ENCODE data around the gene KRT32.
"Not testable (repeated sequence)": the region's sequence is repeated elsewhere in the genome, so short reads cannot be mapped to it uniquely, and the experiment has no call there.

Gene KRT32

DNA sequence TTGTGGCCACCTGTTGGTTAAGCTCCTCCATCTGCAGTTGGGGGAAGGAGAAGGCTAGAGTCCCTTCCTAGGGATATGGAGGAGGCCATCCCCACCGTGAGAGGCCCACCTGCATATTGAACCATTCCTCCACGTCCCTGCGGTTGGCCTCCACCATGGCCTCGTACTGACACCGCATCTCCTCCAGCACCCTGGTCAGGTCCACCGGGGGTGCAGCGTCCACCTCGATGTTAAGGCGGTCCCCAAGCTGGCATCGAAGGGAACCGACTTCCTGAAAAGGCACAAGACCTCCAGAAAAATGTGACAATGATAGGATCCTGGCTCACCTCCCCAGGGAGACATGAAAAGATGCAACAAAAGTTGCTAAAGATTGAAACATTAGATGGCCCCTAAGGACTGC is 3.0 kb downstream of the KRT32 start:
- DNase-seq (ENCODE audit: low spot score) = no peak

DNA sequence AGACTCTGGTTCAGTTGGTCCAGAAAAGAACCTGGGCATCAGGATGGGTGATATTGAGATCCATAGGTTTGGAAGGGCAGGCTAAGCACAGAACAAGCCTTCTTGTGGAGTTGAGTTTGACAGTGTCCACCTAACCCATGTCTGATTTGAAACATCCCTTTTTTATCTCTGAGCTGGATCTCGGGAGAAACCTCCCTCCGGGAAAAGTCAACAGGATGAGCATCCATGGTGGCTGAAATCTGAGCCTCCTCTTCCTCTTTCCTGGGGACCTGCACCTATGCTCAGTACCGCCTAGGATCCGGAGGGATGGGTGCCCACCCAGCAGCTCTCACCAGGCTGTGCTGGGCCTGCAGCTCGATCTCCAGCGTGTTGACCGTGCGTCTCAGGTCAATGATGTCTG is 3.4 kb downstream of the KRT32 start:
- DNase-seq (ENCODE audit: low spot score) = no peak

DNA sequence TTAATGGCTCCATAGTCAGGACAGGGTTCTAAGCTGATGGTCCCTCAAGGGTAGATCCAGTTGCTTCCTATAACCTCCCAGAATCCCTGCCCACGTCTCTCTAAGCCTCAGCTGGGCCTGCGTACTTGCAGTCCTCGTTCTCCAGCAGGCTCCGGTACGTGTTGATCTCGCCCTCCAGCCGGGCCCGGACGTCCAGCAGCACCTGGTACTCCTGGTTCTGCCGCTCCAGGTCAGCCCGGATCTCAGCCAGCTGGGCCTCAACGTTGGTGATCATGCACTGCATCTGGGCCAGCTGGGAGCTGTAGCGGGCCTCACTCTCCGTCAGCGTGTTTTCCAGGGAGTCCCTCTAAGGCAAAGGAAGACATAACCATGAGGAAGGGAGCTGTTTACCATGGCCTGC is 4.5 kb downstream of the KRT32 start:
- no peak for DNase-seq (ENCODE audit: low spot score)

DNA sequence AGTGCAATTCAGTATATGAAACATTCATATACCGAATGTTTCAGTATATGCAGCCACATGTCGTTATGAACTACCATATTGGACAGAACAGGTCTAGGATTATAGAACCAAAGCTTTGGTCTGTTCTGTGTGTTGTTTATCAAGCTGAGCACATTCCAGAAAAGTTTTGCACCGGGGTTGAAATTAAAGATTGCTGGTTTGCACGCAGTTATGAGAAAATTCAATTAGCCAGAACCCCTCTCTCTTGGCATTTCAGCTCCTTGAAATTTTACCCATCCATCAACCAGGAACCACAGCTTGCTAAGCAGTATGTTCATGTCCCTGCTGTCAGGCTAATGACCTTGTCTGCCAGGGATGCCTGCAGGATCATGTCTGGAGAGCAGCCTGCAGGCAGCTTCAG is 9.5 kb downstream of the KRT32 start:
- DNase-seq (ENCODE audit: low spot score) = no peak

DNA sequence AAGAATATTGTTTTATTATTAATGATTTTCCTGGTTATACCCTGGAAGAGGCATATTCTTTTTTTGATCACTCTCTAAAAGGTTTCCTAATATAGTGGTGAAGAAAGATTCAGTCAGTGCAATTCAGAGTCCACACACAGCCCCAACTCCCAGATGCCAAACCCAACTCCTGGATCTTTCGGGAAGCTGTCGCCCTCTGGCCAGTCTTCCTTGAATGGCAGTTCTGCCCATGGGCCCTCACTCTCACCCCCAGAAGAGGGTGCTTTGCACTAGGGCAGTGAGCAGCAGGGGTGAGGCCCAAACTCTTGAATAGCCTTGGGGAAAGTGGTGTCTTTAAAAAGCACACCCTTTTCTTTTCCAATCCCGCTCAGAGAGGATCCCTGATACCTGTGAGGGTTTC is 11.0 kb downstream of the KRT32 start:
- DNase-seq (ENCODE audit: low spot score) = no peak

DNA sequence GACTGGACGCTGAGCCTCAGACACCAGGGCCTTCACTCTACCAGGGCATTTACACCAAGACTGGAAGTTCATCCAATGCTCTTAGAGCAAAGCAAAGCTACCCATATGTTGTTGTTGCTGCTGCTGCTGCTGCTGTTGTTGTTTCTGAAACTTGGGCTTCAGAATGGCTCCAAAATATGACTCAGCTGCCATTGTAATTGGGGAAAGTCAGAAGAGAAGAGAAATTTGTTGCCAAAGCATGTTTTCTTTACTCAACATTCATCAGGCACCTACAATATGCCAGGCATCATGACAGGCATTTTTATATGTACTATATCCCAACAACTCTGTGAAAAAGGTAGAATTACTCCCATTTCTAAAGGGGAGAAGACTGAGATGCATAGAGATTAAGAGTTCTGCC is 11.9 kb downstream of the KRT32 start:
- no peak for DNase-seq (ENCODE audit: low spot score)

DNA sequence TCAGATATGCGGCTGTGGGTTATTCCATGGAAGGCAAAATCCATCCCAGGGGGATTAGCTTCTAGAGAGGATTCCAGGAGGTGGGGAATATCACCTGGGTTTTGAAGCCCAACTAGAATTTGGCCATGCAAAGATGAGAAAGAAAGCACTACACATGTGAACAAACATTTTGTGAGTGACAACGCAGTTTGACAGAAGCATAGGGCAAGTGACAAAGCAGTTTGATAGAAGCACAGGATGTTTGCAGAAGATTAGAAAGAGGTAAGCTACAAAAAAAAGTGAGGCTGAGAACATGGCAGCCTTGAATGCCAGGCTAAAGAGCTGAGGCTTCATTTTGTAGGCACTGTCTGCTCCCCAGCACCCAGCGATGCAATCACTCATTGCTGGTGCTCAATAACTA is 14.1 kb downstream of the KRT32 start:
- no peak for DNase-seq (ENCODE audit: low spot score)

DNA sequence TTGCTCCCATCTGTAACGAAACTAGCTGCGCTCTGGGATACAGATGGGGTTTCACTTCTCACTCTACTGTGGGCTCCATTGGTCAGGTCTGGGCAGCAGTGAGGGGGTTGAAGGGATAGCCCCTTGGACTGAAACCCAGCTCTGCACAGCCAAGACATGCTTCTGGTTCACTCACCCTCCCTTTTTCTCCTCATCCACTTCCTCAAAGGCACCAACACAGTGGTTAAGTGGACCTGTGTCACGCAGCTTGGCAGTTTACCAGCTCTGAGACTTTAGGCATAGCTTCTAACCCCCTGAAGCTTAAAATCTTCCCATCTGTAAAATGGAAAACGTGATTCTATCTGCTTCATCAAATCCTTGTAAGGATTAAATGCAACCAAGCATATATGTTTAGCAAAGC is 14.9 kb downstream of the KRT32 start:
- no peak for DNase-seq (ENCODE audit: low spot score)

DNA sequence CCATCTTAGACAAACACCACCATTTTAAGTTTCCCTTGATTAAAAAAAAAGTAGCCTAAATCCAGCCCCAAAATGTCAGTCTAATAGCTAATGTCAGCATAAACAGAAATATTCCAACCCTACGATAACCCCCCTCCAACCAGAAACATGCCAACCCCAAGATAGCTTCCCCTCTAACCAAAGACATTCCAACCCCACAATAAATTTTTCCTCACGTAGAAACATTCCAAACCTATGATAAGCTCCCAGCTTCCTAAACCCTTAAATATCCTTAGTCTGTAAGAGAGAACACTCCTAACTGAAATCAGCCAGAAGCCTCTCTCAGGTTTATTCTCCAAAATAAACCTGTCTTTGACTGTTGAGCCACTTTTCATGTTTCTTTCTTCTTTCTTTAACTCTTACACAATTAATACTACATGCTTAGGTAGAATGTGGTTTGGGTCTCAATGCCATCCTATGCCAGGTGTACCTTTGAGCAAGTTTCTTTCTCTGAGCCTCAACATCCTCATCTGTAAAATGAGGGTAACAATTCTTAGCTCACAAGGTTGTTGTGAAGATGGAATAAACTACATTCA is 15.9 kb downstream of the KRT32 start:
- no peak for DNase-seq (ENCODE audit: low spot score)

DNA sequence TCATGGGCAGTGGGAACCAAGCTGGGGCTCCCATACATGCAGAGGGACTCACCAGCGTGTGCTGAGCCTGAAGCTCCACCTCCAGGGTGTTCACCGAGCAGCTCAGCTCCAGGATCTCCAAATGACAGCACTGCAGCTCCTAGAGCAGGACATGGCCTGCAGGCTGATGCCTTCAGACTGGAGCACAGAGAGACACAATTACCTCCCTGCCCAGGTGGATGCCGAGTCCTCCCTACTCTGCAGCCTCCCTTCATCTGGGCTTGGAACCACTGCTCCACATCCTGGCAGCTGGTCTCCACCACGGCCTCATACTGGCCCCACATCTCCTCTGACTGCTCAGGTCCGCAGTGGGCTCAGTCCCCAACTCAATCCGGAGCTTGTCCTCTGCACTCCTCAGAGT is 18.2 kb downstream of the KRT32 start:
- DNase-seq (ENCODE audit: low spot score) = no peak

DNA sequence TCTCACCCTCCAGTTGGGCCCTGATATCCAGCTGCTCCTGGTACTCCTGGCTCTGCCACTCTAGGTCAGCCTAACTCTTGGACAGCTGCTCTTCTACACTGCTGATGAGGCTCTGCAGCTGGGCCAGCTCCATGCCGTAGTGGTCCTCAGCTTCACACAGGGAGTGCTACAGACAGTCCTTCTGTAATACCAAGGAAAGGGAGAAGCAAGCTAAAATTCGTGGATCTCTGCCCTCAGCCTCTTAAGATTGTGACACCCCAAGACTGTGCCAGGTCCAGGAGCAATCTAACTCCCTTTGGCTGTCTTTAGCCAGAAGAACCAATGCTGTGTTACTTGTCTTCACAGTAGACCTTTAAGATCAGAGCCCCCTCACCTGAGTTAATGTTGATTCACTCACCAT is 18.7 kb downstream of the KRT32 start:
- DNase-seq (ENCODE audit: low spot score) = no peak

DNA sequence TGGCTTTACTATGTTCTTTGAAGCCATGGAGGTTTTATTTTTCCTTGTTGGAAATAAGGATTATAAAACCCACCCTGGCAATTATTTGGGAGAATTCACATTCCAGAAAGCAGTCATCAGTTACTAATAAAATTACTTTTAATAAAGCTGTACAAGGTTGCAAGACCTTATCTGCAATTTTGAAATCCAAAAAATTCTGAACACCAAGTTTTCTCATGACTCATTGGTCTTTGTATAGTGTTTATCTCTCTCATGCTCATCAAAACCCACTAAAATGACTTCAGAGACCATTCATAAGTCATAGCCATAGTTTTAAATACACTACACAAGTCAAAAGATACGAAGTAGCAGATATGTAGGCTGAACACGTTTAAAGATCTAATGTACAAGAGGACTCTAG is 20.4 kb downstream of the KRT32 start:
- no peak for DNase-seq (ENCODE audit: low spot score)

DNA sequence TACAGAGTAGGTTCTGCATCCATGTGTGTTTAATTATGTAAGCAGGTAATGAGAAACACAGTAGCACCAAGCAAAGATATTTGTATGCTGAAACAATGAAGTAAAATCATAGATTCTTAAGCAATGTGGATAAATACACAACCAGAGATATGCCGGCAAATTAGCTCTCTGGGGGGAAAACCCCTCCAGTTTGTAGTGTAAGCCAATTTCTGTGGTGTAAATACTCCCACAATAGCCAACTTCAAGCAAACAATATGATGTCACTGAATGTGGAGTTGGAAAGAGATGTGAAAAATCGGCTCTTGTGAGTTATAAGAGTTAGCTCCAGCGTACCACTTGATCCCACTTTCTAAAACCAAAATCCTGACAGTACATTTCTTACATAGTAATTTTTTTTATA is 22.5 kb downstream of the KRT32 start:
- DNase-seq (ENCODE audit: low spot score) = no peak

DNA sequence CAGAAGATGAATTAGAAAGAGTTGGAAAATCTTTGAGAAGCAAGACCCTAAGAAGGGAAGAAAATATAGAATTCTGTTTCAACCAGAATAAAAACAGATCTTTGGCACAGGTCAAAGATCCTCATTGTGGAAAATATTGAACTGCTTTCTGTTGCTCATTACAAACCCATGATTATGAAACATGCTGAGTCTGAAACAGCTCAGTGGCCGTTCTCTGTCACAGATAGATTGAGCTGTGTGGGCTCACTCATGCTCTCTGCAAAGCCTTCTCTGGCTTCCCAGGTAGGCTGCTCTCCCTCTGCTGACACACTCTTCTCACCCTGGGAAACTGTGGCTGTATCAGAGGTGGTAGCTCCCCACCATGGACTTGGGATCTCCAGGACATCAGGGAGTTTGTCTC is 23.0 kb downstream of the KRT32 start:
- DNase-seq (ENCODE audit: low spot score) = no peak

DNA sequence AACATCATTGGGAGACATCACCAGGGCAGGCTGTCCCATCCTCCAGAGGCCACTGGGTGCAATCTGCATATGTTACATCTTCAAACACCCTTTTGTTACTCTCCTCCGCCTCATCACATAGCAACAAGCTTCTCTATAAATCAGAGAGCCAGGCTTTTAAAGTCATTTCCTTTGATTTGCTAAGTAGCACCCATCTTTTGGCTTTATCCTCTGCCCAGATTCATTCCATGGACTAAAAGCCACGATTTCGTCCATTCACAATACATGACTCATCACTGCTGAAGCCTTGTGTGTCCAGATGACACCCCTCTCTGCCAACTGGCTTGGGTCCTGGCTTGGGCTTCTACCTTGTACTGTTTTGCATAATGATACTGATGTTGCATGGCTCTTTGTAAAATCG is 24.4 kb downstream of the KRT32 start:
- DNase-seq (ENCODE audit: low spot score) = no peak

DNA sequence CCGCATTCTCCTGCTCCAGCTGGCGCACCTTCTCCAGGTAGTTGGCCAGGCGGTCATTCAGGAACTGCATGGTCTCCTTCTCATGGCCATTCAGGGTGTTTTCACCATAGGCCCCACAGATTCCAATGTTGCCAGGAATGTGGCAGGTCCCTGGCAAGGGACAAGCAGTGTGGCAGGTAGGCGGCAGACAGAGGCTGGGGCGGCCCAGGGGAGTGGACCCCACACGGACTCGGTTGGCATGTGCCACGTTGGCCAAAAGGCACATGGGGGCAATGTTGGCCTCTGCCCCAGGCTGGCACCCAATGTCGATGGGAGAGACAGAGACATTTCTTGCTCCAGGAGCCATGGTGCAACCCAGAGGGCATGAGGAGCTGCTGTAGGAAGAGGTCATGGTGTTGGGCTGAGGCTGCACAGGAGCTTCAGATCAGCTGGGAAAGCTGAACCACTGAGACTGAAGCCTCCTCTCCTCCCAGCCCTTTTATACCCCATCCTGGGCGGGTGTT is 26.6 kb downstream of the KRT32 start, which contains the start of gene KRT38:
KRT38 (minus strand) TSS at position 453 of the 503 bp plus-strand sequence; CDS start at position 391, 62 bp downstream.
- DNase-seq (ENCODE audit: low spot score) = no peak

DNA sequence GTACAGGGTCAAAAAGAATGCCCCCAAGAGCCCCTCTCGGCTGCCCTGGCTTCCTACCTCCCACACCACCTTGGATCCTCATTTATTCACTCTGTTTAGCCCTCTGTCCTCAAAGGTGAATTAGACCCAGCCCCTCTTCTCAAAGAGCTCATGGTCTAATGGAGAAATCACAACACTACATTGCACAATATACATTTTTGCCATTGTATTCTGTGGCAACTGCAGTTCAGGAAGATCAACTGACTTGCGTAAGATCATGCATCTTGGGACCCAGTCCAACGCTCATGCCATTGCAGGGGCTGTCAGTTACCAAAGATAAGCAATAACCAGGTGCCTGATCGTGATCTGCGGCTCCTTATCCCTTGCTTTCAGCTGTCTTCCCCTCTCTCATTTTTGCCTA is 27.8 kb downstream of the KRT32 start:
- no peak for DNase-seq (ENCODE audit: low spot score)

DNA sequence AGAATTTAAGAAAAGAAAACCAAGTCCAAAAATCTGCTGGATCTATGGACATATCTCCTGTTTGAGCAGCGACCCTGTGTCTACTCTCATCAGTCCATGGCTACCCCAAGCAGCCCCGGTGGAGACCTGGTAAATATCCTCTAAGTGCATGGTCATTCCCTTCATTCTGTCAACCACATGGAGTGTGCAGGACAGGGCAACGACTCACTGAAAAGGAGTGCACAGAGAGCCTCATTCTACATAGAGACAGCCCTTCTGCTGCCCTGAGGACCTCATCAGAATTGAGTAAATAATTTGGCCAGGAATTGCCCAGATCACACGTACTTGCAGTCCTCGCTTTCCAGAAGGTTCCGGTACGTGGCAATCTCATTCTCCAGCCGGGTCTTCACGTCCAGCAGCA is 29.4 kb downstream of the KRT32 start:
- DNase-seq (ENCODE audit: low spot score) = no peak

DNA sequence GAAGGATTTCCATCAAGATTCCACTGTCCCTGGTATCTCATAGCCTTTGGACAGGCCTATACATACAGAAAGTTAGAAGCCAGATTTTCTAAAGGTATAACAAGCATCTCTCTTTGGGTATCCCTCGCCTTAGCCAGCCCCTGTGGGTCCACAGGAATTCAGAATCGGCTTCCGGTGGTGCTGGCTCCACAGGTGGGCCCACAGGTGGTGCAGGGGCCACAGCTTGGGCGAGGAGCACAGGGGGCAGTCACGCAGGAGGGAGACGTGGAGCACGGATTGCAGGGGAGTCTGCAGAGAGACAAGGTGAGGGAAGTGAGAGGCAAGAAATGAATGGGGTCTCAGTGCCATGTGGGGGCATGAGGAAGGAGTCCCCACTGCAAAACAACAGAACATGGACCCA is 29.9 kb downstream of the KRT32 start:
- no peak for DNase-seq (ENCODE audit: low spot score)

DNA sequence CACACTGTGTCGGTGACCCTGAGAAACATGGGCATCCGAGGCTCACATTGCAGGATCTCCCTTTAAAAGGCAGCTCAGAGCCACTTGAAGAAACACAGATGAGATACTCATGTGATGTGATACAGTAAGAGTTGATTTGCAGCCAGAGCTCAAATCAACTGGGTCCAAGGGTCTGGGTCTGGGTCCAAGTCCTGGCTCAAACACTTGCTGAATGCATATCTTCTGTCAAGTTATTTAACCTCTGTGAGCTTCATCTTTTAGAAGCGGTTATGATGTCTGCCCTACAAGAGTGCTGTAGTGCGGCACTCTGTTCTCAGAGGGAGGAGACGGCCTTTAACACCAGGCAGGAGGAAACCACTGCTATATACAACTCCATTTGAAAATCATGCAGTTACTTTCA is 32.8 kb downstream of the KRT32 start:
- no peak for DNase-seq (ENCODE audit: low spot score)

DNA sequence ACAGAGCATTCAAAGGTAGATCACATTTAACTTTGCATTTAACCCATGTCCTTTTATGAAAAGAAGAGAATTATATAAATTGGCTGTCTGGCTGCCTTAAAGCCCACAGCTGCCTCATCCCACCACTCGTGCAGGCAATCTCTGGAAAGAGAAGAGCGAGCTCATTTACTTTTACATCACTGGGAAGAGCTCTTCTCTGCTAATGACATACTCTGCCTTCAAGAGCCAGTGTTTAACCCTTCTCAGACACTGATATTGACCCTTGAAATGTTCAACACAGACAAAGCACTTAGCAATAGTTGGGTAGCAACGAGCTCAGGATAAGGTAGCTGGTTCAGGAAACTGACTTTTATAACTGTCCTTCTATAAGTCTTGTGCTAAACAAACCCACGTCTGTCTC is 33.2 kb downstream of the KRT32 start:
- no peak for DNase-seq (ENCODE audit: low spot score)

DNA sequence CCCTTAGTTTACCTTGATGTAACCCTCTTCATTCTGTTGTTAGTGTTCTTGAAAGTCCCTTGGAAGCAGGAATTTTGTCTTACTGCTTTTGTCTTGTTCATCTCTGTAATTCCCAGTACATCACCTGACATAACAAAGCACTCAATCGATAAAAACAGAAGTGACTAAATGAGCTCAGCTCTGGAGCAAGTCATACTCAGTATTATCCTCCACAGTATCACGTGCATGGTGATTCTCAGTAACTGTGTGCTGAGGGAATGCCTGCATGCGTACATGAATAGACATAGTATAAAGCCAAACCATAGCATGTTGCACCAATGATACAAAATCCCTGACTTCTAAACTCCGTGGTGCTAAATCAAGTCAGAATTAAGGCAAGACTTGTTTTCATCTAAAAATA is 33.6 kb downstream of the KRT32 start:
- DNase-seq (ENCODE audit: low spot score) = no peak

DNA sequence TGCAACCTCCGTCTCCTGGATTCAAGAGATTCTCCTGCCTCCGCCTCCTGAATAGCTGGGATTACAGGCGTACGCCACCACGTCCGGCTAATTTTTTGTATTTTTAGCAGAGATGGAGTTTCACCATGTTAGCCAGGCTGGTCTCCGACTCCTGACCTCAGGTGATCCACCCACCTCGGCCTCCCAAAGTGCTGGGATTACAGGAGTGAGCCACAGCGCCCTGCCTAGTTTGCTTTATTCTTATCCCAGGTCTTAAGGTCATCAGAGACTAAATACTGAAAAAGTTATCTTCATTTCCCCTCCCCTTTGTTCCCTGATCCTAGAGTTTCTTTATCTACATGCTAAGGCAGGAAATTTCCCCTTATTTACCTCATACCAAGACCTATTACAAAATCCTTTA is 36.8 kb downstream of the KRT32 start:
- not testable (repeated sequence) for DNase-seq (ENCODE audit: low spot score)

DNA sequence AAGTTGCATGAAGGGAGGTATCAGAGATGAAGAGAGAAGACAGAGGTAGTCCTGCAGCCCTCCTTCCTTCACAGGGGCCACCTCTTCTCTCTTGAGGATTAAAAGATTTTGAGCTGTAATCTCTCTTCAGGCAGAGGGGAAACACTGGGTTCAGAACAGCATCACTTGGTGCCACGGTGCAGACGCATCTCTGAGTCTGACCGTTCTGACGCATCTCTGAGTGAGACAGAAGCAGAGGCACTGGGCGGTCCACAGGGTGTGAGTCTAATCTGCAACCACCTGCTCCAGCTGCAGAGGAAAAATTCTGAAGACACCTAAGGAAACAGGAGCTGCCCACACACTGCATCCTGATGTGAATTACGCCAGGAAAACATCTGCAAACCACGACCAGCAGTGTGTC is 37.5 kb downstream of the KRT32 start:
- no peak for DNase-seq (ENCODE audit: low spot score)

All from CD4-positive, alpha-beta T cell treated with Interleukin-2 at 100 ng/mL for 4 hours (primary cell).